WTC11 (cell line): Measurements from ENCODE around the gene MLPH. TPM values are rescaled to one million over a fixed set of nuclear protein-coding genes. Genes with fewer than 3 reads are reported as not detected.

Source experiments
- ATAC-seq: fragments of 200-7000 bp; cut with Tn5 transposase; 2 replicates; pipeline ENCODE4 v1.10.0; 2021; ENCODE audit warnings: mild to moderate bottlenecking, moderate library complexity
- CTCF ChIA-PET: fragments of 300-600 bp; sonication (Branson Sonifier 250); formaldehyde crosslinking; loops from one replicate; lab custom pipeline; 2021; ENCODE audit warnings: antibody characterized with exemption; lab: Charles Lee
- POLR2A ChIA-PET: fragments of 350-600 bp; sonication (Branson Sonifier 250); formaldehyde crosslinking; loops from one replicate; lab custom pipeline; 2021; ENCODE audit warnings: antibody characterized with exemption; lab: Charles Lee
- DNase-seq: peaks from one replicate; pipeline ENCODE4 v3.0.0; 2021; ENCODE audit warnings: low spot score
- H3K27ac Mint-ChIP-seq: 2 replicates; pipeline ENCODE4 v1.8.0; 2021; ENCODE audit warnings: mixed read lengths
- H3K27me3 Mint-ChIP-seq: 2 replicates; pipeline ENCODE4 v1.8.0; 2021; ENCODE audit warnings: low read depth, mild to moderate bottlenecking, moderate library complexity, mixed read lengths
- H3K36me3 Mint-ChIP-seq: 2 replicates; pipeline ENCODE4 v1.8.0; 2021; ENCODE audit warnings: mixed read lengths
- H3K4me1 Mint-ChIP-seq: 2 replicates; pipeline ENCODE4 v1.8.0; 2022; ENCODE audit warnings: mixed read lengths
- H3K4me3 Mint-ChIP-seq: 2 replicates; pipeline ENCODE4 v1.8.0; 2021; ENCODE audit warnings: mild to moderate bottlenecking, moderate library complexity, mixed read lengths
- H3K9me3 Mint-ChIP-seq: 2 replicates; pipeline ENCODE4 v1.8.0; 2021; ENCODE audit warnings: mixed read lengths
- ATF1 ChIP-seq: sonication (generic); formaldehyde crosslinking; IDR thresholded peaks from 2 replicates; pipeline ENCODE4 v1.8.1; 2023; ENCODE audit warnings: mild to moderate bottlenecking, moderate library complexity, missing genetic modification reagents
- CBFB ChIP-seq: sonication (generic); formaldehyde crosslinking; IDR thresholded peaks from 2 replicates; pipeline ENCODE4 v1.8.1; 2022; ENCODE audit warnings: mild to moderate bottlenecking, low read depth, missing genetic modification reagents
- E2F1 ChIP-seq: sonication (generic); formaldehyde crosslinking; IDR thresholded peaks from 2 replicates; pipeline ENCODE4 v1.8.0; 2022; ENCODE audit warnings: mild to moderate bottlenecking, missing genetic modification reagents
- EMX1 ChIP-seq: fragments of 250-450 bp; sonication (Bioruptor Pico); IDR thresholded peaks from 2 replicates; pipeline ENCODE4 v1.8.0; 2021; ENCODE audit warnings: mild to moderate bottlenecking
- ESRRA ChIP-seq: sonication (generic); formaldehyde crosslinking; IDR thresholded peaks from 2 replicates; pipeline ENCODE4 v1.8.1; 2022; ENCODE audit warnings: mild to moderate bottlenecking, missing genetic modification reagents, borderline replicate concordance
- FOXK1 ChIP-seq: sonication (generic); formaldehyde crosslinking; IDR thresholded peaks from 2 replicates; pipeline ENCODE4 v1.8.0; 2022; ENCODE audit warnings: mild to moderate bottlenecking, moderate library complexity, missing genetic modification reagents
- FOXP1 ChIP-seq: sonication (generic); formaldehyde crosslinking; IDR thresholded peaks from 2 replicates; pipeline ENCODE4 v1.8.0; 2022; ENCODE audit warnings: missing genetic modification reagents, mild to moderate bottlenecking, moderate library complexity, borderline replicate concordance
- GRHL2 ChIP-seq: fragments of 250-450 bp; sonication (Bioruptor Pico); IDR thresholded peaks from 2 replicates; pipeline ENCODE4 v1.8.0; 2022; ENCODE audit warnings: mild to moderate bottlenecking, moderate library complexity; ENCODE audit not compliant: insufficient replicate concordance, severe bottlenecking
- GTF2I ChIP-seq: fragments of 250-450 bp; sonication (Bioruptor Pico); conservative IDR thresholded peaks from 2 replicates; pipeline ENCODE4 v1.4.0; 2021; ENCODE audit warnings: mild to moderate bottlenecking
- IRF2 ChIP-seq: sonication (generic); formaldehyde crosslinking; IDR thresholded peaks from 2 replicates; pipeline ENCODE4 v1.8.0; 2022; ENCODE audit warnings: low read depth, missing genetic modification reagents, borderline replicate concordance
- JUN ChIP-seq: sonication (generic); formaldehyde crosslinking; IDR thresholded peaks from 2 replicates; pipeline ENCODE4 v1.8.0; 2023; ENCODE audit warnings: mild to moderate bottlenecking, missing genetic modification reagents
- NFATC4 ChIP-seq: fragments of 250-450 bp; sonication (Bioruptor Pico); IDR thresholded peaks from 2 replicates; pipeline ENCODE4 v1.9.0; 2021; ENCODE audit warnings: mild to moderate bottlenecking
- NR3C1 ChIP-seq: sonication (generic); formaldehyde crosslinking; conservative IDR thresholded peaks from 2 replicates; pipeline ENCODE4 v1.8.1; 2023; ENCODE audit warnings: low read depth, mild to moderate bottlenecking, missing genetic modification reagents
- RORB ChIP-seq: fragments of 250-450 bp; sonication (Bioruptor Pico); IDR thresholded peaks from 2 replicates; pipeline ENCODE4 v1.9.0; 2021; ENCODE audit warnings: mild to moderate bottlenecking
- SP1 ChIP-seq: sonication (generic); formaldehyde crosslinking; conservative IDR thresholded peaks from 2 replicates; pipeline ENCODE4 v1.8.1; 2022; ENCODE audit warnings: missing genetic modification reagents
- TP53 ChIP-seq: sonication (generic); formaldehyde crosslinking; IDR thresholded peaks from 2 replicates; pipeline ENCODE4 v1.8.1; 2023; ENCODE audit warnings: mild to moderate bottlenecking, missing genetic modification reagents
- ZBTB21 ChIP-seq: sonication (generic); formaldehyde crosslinking; IDR thresholded peaks from 2 replicates; pipeline ENCODE4 v1.8.1; 2023; ENCODE audit warnings: mild to moderate bottlenecking, missing genetic modification reagents, borderline replicate concordance
- ZNF121 ChIP-seq: sonication (generic); formaldehyde crosslinking; IDR thresholded peaks from 2 replicates; pipeline ENCODE4 v1.8.0; 2023; ENCODE audit warnings: missing genetic modification reagents
- ZNF219 ChIP-seq: sonication (generic); formaldehyde crosslinking; IDR thresholded peaks from 2 replicates; pipeline ENCODE4 v1.8.0; 2023; ENCODE audit warnings: missing genetic modification reagents, mild to moderate bottlenecking, borderline replicate concordance
- ZNF532 ChIP-seq: fragments of 250-450 bp; sonication (Bioruptor Pico); IDR thresholded peaks from 2 replicates; pipeline ENCODE4 v1.9.0; 2021; ENCODE audit warnings: mild to moderate bottlenecking, borderline replicate concordance
- total RNA-seq: library from RNA; stranded (reverse); gene quantifications from 3 replicates; pipeline ENCODE4 v1.2.3, GENCODE V29; 2021
- TF ChIP-seq, protein P1 (sequence below): fragments of 250-450 bp; sonication (Bioruptor Pico); IDR thresholded peaks from 2 replicates; pipeline ENCODE4 v1.8.0; 2021; ENCODE audit warnings: mild to moderate bottlenecking
- TF ChIP-seq, protein P2 (sequence below): fragments of 250-450 bp; sonication (Bioruptor Pico); IDR thresholded peaks from 2 replicates; pipeline ENCODE4 v1.9.0; 2021; ENCODE audit warnings: mild to moderate bottlenecking
- TF ChIP-seq, protein P3 (sequence below): sonication (generic); formaldehyde crosslinking; IDR thresholded peaks from 2 replicates; pipeline ENCODE4 v1.8.0; 2023; ENCODE audit warnings: missing genetic modification reagents
- TF ChIP-seq, protein P4 (sequence below): sonication (generic); formaldehyde crosslinking; IDR thresholded peaks from 2 replicates; pipeline ENCODE4 v1.8.1; 2023; ENCODE audit warnings: mild to moderate bottlenecking, missing genetic modification reagents

The MLPH gene
- total RNA-seq, 1 experiment from 2014 or later: 10.3 TPM

- Mint-ChIP-seq H3K27ac (no peak overlapping the region), H3K36me3 (peaks cover 35% of the 10 kb centered on the region), H3K27me3 (peaks cover under 1% of the 10 kb centered on the region), H3K9me3 (peaks cover 34% of the 10 kb centered on the region), H3K4me1 (peaks cover under 1% of the 10 kb centered on the region; the same call in 1 of the 2 replicates), H3K4me3 (no peak overlapping the region)
- ChIA-PET CTCF (no interaction called here), POLR2A (no interaction called here)
- ATAC-seq (peak; percentile 26; the same call in 1 of the 2 replicates), DNase-seq (no peak)
- TF ChIP-seq NFATC4 (CRISPR knock-in tag): no peak
- TF ChIP-seq TP53 (CRISPR knock-in tag): no peak
- TF ChIP-seq FOXP1 (CRISPR knock-in tag): no peak
- no peak for TF ChIP-seq ESRRA (CRISPR knock-in tag)
- TF ChIP-seq, protein P1, sequence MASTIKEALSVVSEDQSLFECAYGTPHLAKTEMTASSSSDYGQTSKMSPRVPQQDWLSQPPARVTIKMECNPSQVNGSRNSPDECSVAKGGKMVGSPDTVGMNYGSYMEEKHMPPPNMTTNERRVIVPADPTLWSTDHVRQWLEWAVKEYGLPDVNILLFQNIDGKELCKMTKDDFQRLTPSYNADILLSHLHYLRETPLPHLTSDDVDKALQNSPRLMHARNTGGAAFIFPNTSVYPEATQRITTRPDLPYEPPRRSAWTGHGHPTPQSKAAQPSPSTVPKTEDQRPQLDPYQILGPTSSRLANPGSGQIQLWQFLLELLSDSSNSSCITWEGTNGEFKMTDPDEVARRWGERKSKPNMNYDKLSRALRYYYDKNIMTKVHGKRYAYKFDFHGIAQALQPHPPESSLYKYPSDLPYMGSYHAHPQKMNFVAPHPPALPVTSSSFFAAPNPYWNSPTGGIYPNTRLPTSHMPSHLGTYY (CRISPR knock-in tag): no peak
- no peak for TF ChIP-seq E2F1
- TF ChIP-seq ZNF532: no peak
- TF ChIP-seq FOXK1 (CRISPR knock-in tag): no peak
- no peak for TF ChIP-seq ZNF121 (CRISPR knock-in tag)
- TF ChIP-seq RORB: no peak
- TF ChIP-seq, protein P2, sequence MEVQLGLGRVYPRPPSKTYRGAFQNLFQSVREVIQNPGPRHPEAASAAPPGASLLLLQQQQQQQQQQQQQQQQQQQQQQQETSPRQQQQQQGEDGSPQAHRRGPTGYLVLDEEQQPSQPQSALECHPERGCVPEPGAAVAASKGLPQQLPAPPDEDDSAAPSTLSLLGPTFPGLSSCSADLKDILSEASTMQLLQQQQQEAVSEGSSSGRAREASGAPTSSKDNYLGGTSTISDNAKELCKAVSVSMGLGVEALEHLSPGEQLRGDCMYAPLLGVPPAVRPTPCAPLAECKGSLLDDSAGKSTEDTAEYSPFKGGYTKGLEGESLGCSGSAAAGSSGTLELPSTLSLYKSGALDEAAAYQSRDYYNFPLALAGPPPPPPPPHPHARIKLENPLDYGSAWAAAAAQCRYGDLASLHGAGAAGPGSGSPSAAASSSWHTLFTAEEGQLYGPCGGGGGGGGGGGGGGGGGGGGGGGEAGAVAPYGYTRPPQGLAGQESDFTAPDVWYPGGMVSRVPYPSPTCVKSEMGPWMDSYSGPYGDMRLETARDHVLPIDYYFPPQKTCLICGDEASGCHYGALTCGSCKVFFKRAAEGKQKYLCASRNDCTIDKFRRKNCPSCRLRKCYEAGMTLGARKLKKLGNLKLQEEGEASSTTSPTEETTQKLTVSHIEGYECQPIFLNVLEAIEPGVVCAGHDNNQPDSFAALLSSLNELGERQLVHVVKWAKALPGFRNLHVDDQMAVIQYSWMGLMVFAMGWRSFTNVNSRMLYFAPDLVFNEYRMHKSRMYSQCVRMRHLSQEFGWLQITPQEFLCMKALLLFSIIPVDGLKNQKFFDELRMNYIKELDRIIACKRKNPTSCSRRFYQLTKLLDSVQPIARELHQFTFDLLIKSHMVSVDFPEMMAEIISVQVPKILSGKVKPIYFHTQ (CRISPR knock-in tag): no peak
- no peak for TF ChIP-seq ZNF219 (CRISPR knock-in tag)
- TF ChIP-seq, protein P3, sequence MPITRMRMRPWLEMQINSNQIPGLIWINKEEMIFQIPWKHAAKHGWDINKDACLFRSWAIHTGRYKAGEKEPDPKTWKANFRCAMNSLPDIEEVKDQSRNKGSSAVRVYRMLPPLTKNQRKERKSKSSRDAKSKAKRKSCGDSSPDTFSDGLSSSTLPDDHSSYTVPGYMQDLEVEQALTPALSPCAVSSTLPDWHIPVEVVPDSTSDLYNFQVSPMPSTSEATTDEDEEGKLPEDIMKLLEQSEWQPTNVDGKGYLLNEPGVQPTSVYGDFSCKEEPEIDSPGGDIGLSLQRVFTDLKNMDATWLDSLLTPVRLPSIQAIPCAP (CRISPR knock-in tag): no peak
- TF ChIP-seq CBFB: no peak
- TF ChIP-seq IRF2: no peak
- no peak for TF ChIP-seq ATF1 (CRISPR knock-in tag)
- no peak for TF ChIP-seq GTF2I (CRISPR knock-in tag)
Observed at GRCh38 chr2:237552908-237553307, 65.9 kb downstream of the MLPH start.

GRCh38 chr2:237553948-237554347 is 66.9 kb downstream of the MLPH start:
- CTCF ChIA-PET: no interaction called here
- H3K27me3 Mint-ChIP-seq: peaks cover 3% of the 10 kb centered on the region
- no peaks in the 10 kb centered on the region for H3K4me1 Mint-ChIP-seq
- peaks cover 34% of the 10 kb centered on the region for H3K9me3 Mint-ChIP-seq
- peaks cover 35% of the 10 kb centered on the region for H3K36me3 Mint-ChIP-seq
- POLR2A ChIA-PET: no interaction called here
- no peak overlapping the region for H3K4me3 Mint-ChIP-seq
- DNase-seq (no peak), ATAC-seq (no peak)
- H3K27ac Mint-ChIP-seq: no peak overlapping the region
- TF ChIP-seq EMX1 (no peak), SP1 (no peak), NR3C1 (CRISPR knock-in tag) (no peak), ZNF121 (CRISPR knock-in tag) (no peak), GRHL2 (CRISPR knock-in tag) (no peak), JUN (CRISPR knock-in tag) (no peak), ZBTB21 (CRISPR knock-in tag) (no peak)
- TF ChIP-seq, protein P4, sequence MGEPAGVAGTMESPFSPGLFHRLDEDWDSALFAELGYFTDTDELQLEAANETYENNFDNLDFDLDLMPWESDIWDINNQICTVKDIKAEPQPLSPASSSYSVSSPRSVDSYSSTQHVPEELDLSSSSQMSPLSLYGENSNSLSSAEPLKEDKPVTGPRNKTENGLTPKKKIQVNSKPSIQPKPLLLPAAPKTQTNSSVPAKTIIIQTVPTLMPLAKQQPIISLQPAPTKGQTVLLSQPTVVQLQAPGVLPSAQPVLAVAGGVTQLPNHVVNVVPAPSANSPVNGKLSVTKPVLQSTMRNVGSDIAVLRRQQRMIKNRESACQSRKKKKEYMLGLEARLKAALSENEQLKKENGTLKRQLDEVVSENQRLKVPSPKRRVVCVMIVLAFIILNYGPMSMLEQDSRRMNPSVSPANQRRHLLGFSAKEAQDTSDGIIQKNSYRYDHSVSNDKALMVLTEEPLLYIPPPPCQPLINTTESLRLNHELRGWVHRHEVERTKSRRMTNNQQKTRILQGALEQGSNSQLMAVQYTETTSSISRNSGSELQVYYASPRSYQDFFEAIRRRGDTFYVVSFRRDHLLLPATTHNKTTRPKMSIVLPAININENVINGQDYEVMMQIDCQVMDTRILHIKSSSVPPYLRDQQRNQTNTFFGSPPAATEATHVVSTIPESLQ (CRISPR knock-in tag): no peak
